ENCODE data around the gene ITPRIPL1. TPM values are rescaled to one million over a fixed set of nuclear protein-coding genes. Genes with fewer than 3 reads are reported as not detected.

Gene ITPRIPL1
- total RNA-seq, 1 experiment from 2014 or later = 0.55 TPM

DNA sequence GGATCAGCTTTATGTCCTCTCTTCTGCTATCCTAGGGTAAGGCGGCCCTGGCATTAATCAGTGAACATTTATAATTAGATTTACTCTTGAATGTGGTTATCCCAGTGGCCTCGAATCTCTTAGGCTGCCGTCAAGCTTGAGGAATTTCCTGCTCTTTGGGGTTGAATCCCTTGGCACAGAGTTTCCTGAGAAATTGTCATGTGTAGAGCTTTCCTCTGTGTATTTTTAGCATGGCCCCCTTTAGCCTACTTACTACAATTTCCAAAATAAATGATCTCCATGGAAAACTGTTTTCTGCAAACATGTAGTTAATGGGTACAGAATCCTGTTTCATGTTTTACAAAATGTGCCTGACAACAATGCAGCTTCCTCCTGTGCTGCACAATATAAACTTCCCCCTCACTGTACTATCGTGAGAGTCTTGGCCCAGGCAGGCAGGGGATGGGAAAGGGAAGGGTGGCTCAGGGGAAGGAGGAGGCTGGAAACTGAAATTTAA is 28.5 kb downstream of the ITPRIPL1 start:
- Histone ChIP-seq H3K27me3 (replicated peaks) (no peaks in the 10 kb centered on the region), H3K36me3 (peaks cover 90% of the 10 kb centered on the region), H3K27ac (no peak overlapping the region), H3K9me3 (replicated peaks) (no peaks in the 10 kb centered on the region), H3K4me1 (replicated peaks) (no peaks in the 10 kb centered on the region), H3K4me3 (no peak overlapping the region)
- no peak for DNase-seq (ENCODE audit: low read depth in 1 of 2, low spot score in 2 of 2)

DNA sequence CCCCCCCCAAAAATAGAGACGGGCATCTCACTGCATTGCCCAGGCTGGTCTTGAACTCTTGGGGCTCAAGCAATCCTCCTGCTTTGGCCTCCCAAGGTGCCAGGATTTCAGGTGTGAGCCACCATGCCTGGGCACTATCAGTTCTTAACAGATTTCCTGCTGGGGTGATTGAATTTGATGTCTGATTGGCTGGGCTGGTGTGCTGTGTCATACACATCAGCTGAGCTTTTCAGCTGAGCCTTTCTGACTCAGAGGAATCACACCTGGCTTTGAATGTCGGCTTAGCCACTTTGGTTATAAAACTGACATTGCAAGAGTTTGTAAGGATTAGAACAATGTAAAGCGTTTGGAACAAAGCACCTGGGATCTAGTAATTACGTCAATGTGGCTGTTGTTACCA is 29.4 kb downstream of the ITPRIPL1 start:
- Histone ChIP-seq H3K9me3 (replicated peaks) (no peaks in the 10 kb centered on the region), H3K4me1 (replicated peaks) (no peaks in the 10 kb centered on the region), H3K4me3 (no peak overlapping the region), H3K36me3 (peaks cover 92% of the 10 kb centered on the region), H3K27ac (no peak overlapping the region), H3K27me3 (replicated peaks) (no peaks in the 10 kb centered on the region)
- no peak for DNase-seq (ENCODE audit: low read depth in 1 of 2, low spot score in 2 of 2)

DNA sequence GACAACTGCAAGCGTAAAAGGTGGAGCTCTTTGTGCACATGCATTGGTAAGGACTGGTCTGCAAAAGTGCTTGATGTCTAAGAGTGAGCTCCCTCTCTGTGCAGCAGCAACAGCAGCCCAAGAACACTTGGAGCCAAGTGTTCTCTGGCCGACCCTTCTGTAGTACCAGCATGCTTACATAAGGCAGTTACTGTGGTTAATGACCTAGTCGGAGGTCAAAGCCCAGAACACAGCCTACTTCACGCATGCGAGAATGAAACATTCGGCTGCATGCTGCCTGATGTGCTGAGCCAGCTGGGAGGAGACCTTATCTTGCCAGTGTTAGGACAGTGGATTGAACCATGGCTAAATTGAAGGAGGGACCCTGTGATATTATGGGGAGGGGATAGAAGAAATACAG is 31.8 kb downstream of the ITPRIPL1 start:
- DNase-seq (ENCODE audit: low read depth in 1 of 2, low spot score in 2 of 2) = no peak
- Histone ChIP-seq H3K36me3 (peaks cover 87% of the 10 kb centered on the region), H3K4me3 (no peak overlapping the region), H3K27ac (no peak overlapping the region), H3K27me3 (replicated peaks) (no peaks in the 10 kb centered on the region), H3K9me3 (replicated peaks) (no peaks in the 10 kb centered on the region), H3K4me1 (replicated peaks) (no peaks in the 10 kb centered on the region)

- Histone ChIP-seq H3K27me3 (replicated peaks) (no peaks in the 10 kb centered on the region), H3K4me3 (no peak overlapping the region), H3K4me1 (replicated peaks) (no peaks in the 10 kb centered on the region), H3K27ac (no peak overlapping the region), H3K36me3 (peaks cover 87% of the 10 kb centered on the region), H3K9me3 (replicated peaks) (no peaks in the 10 kb centered on the region)
- no peak for DNase-seq (ENCODE audit: low read depth in 1 of 2, low spot score in 2 of 2)
Observed at GRCh38 chr2:96359310-96359709, 34.2 kb downstream of the ITPRIPL1 start.

DNA sequence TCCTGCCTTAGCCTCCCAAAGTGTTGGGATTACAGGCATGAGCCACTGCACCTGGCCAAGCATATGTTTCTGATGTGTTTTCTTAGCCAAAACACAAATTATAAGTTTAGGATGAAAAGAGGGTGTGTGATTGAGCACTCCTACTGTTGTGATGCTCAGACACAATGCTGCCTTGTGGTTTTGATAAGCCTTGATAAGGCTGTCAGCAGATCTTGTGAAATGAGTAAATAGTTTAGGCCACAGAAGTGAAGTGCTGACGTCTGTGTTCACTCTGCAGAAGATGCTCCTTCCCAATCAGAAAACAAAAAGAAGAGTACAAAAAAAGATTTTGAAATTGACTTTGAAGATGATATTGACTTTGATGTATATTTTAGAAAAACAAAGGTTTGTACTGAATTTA is 34.7 kb downstream of the ITPRIPL1 start:
- no peaks in the 10 kb centered on the region for H3K27me3 ChIP-seq (replicated peaks)
- no peak overlapping the region for H3K27ac ChIP-seq
- H3K9me3 ChIP-seq (replicated peaks) = no peaks in the 10 kb centered on the region
- DNase-seq (ENCODE audit: low read depth in 1 of 2, low spot score in 2 of 2) = no peak
- no peaks in the 10 kb centered on the region for H3K4me1 ChIP-seq (replicated peaks)
- peaks cover 87% of the 10 kb centered on the region for H3K36me3 ChIP-seq
- H3K4me3 ChIP-seq = no peak overlapping the region

DNA sequence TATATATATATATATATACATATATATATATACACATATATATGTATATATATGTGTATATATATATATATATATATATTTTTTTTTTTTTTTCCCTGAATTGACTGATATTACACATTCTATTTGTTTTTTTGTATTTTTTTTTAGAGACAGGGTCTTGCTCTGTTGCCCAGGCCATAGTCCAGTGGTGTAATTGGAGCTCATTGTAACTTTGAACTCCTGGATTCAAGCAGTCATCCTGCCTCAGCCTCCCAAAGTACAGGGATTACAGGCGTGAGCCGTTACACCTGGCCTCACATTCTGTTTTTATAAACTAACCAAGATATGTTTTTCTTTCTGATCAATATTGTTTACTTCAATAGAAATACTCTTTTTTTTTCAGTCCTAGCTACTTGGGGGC is 36.6 kb downstream of the ITPRIPL1 start:
- Histone ChIP-seq H3K27ac (no peak overlapping the region), H3K9me3 (replicated peaks) (no peaks in the 10 kb centered on the region), H3K4me3 (no peak overlapping the region), H3K27me3 (replicated peaks) (no peaks in the 10 kb centered on the region), H3K4me1 (replicated peaks) (no peaks in the 10 kb centered on the region), H3K36me3 (peaks cover 88% of the 10 kb centered on the region)
- DNase-seq (ENCODE audit: low read depth in 1 of 2, low spot score in 2 of 2) = no peak

DNA sequence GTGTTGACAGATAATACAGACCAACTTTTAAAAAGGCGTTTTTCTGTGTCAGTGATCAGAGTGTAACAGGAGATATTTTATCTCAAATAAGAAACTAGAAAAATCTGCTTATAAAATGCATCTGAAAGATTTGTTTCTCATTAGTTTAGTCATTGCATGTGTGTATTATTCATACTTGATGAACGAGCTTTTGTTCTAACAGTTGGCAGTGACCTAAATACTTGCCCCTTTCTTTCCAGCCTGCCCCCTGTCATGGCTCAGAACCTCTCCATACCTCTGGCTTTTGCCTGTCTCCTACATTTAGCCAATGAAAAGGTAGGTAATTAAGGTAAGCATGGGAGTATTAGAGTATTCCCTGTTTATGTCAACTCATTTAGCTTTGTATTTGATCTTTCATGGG is 44.1 kb downstream of the ITPRIPL1 start:
- Histone ChIP-seq H3K27me3 (replicated peaks) (no peaks in the 10 kb centered on the region), H3K4me1 (replicated peaks) (no peaks in the 10 kb centered on the region), H3K36me3 (peaks cover 87% of the 10 kb centered on the region), H3K27ac (no peak overlapping the region), H3K9me3 (replicated peaks) (no peaks in the 10 kb centered on the region), H3K4me3 (no peak overlapping the region)
- no peak for DNase-seq (ENCODE audit: low read depth in 1 of 2, low spot score in 2 of 2)

DNA sequence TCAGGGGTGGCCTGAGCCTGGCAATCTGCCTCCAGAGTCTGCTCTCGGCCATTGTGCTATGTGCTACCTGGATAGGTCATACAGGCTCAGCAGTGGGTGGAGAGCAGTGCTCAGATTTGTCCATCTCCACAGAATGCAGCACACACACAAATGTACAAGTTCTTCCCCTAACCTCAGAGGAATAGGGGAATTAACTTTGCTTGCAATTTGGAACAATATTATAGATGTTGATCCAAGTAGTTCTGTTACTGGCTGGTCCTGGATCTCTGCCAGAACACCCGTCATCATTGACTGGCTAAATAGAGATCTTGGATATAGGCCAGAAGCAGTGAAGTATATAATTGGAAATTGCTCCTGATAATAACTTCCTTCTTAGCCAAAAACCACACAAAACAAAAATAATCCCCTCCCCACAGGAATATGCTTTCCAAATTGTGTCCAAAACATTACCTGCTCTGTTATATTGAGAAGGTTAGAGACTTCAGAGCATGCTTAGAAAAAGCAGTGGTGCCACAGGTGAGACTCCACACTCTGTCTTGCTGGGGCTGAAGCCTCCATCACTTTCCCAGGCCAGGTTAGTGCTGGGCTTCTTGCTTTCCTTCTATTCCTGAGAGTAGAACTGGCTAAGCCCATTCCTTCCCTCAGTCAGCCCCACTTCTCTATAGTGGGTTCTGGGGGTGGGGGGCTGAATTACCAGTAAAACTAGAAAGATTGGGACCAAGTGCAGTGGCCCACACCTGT is 49.3 kb downstream of the ITPRIPL1 start:
- H3K36me3 ChIP-seq = peaks cover 41% of the 10 kb centered on the region
- no peak for DNase-seq (ENCODE audit: low read depth in 1 of 2, low spot score in 2 of 2)
- no peak overlapping the region for H3K4me3 ChIP-seq
- no peaks in the 10 kb centered on the region for H3K4me1 ChIP-seq (replicated peaks)
- H3K27me3 ChIP-seq (replicated peaks) = no peaks in the 10 kb centered on the region
- no peak overlapping the region for H3K27ac ChIP-seq
- H3K9me3 ChIP-seq (replicated peaks) = 0 out of 2 replicates have a peak, but pooled peaks cover 12% of the 10 kb centered on the region

Other genes with a start within 250 kb of the ITPRIPL1 start
- not detected in 2 replicates for gene ADRA2B, start 208.7 kb upstream of the ITPRIPL1 start, total RNA-seq (2014; rRNA removed; shearing (Covaris generic))
- gene ASTL, start 186.8 kb upstream of the ITPRIPL1 start, total RNA-seq (2014; rRNA removed; shearing (Covaris generic)) = not detected in 2 replicates
- 0.24 TPM in 1 of 2 replicates, not detected in the other for gene DUSP2, start 179.9 kb upstream of the ITPRIPL1 start, total RNA-seq (2014; rRNA removed; shearing (Covaris generic))
- gene STARD7, start 116.5 kb upstream of the ITPRIPL1 start, total RNA-seq (2014; rRNA removed; shearing (Covaris generic)) = 148 and 188 TPM in 2 replicates
- 24.3 and 25.1 TPM in 2 replicates for gene TMEM127, start 59.3 kb upstream of the ITPRIPL1 start, total RNA-seq (2014; rRNA removed; shearing (Covaris generic))
- 86.9 and 88.2 TPM in 2 replicates for gene CIAO1, start 59.1 kb upstream of the ITPRIPL1 start, total RNA-seq (2014; rRNA removed; shearing (Covaris generic))
- gene SNRNP200, start 19.8 kb upstream of the ITPRIPL1 start, total RNA-seq (2014; rRNA removed; shearing (Covaris generic)) = 29.9 and 33.1 TPM in 2 replicates
- 45.7 and 55.7 TPM in 2 replicates for gene NCAPH, start 10.4 kb downstream of the ITPRIPL1 start, total RNA-seq (2014; rRNA removed; shearing (Covaris generic))
- gene NEURL3, start 180.0 kb downstream of the ITPRIPL1 start, total RNA-seq (2014; rRNA removed; shearing (Covaris generic)) = not detected in 2 replicates
- gene ARID5A, start 211.4 kb downstream of the ITPRIPL1 start, total RNA-seq (2014; rRNA removed; shearing (Covaris generic)) = 6.3 and 9.7 TPM in 2 replicates

Measured in SJSA1 (cell line).